Activated CD4-positive, CD25-positive, alpha-beta regulatory T cell treated with anti-CD3 and anti-CD28 coated beads, Interleukin-2, amount 50 U/mL, for 16 hours (primary cell): Measurements from ENCODE around the gene CENPP.

Experiments used
- DNase-seq: peaks from one replicate; pipeline ENCODE4 v3.0.0-alpha.2; 2020; ENCODE audit warnings: low read depth, low spot score

CENPP gene

GRCh38 chr9:92656537-92656925 is 330.8 kb downstream of the CENPP start:
- DNase-seq: no peak

DNA sequence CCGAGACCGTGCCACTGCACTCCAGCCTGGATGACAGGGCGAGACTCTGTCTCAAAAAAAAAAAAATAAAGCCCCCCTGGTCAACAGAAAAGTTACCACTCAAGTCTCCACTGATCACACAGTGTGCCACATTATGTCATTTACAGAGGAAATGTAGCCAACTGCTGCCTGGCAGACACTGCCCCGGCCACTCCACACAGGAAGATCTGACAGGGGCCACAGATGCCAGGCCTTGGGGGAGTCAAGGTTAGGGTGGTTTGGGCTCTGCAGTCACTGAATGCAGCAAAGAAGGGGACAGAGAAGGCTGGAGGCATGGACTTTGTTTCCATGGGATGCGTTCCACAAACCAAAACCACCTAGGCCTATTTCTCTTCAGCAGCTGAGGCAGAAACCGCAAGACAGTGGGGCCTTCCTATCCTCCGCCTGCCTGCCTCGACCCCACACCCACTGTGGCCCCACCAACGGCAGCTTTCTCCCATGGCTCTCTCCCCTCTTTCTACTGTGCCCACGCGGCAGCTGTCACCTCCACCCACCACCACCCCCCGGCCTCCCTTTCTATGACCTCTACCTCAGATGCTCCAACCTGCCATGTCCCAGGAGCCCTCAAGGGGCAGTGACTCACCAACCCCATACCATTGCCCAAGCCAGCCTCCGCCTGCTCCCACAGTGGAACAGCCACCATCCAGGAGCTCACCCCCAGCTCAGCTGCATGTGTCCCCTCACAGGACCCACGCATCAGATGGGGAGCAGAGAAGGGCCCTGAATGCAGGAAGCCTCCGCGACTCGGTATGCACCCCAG is 331.7 kb downstream of the CENPP start:
- no peak for DNase-seq

- no peak for DNase-seq
These were observed 332.4 kb downstream of the CENPP start for GRCh38 chr9:92658176-92658575.

GRCh38 chr9:92658611-92659010 is 332.9 kb downstream of the CENPP start:
- DNase-seq: no peak

- DNase-seq: no peak
These were observed 333.8 kb downstream of the CENPP start for GRCh38 chr9:92659601-92660000.

GRCh38 chr9:92660266-92660665 is 334.5 kb downstream of the CENPP start:
- DNase-seq: no peak

GRCh38 chr9:92661127-92661526 is 335.4 kb downstream of the CENPP start:
- no peak for DNase-seq

DNA sequence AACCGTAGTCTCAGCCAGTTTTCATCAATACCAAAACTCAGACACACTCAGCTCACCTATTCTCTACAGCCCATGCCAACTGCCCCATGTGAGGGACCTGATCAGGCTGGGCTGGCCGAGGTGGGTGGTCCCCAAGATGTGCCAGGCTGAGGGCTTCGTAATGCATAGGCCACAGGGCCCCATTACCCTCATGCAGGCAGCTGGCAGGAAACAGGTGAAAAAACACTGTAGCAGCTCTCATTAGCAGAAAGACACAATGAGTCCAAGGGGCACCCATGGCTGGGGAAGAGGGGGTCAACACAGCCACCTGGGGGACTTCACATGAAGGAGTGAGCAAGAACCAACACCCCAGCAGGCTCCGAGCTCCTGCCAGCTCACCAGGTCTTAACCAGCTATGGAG is 336.0 kb downstream of the CENPP start:
- no peak for DNase-seq

DNA sequence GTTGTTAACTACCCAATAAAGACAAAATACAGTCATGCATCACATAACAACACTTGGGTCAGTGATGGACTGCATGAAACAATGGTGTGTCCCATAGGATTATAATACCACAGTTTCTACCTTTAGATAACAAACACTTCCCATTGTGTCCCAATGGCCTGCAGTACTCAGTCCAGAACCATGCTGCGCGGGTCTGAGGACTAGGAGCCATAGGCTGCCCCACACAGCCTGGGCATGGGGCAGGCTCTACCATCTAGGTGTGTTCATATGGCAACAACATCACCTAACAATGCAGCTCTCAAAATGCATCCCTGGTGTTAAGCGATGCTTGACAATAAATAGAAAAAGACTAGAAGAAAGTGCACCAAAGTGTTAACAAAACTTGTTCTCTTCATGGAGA is 337.4 kb downstream of the CENPP start:
- DNase-seq: no peak

DNA sequence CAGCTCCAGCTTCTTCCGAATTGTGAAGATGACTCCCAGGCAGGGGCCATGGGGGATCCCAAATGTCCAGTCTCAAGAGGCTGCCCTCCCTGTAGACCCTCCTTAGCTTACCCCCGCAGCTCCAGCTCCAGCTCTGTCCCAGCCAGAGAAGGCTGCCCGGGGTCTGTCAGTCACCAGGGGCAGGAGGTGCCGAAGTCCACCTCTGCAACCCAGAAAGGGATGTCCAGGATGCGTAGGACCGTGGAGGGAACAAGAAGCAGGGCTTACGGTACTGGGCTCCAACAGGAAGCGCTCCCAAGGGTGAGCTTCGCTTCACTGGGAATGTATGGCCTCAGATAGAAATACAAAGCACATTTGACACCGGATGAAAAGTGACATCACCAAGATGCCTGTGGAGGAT is 338.2 kb downstream of the CENPP start:
- DNase-seq: no peak

GRCh38 chr9:92664394-92665152 is 338.8 kb downstream of the CENPP start:
- DNase-seq: no peak

- DNase-seq: no peak
These were observed 340.1 kb downstream of the CENPP start for GRCh38 chr9:92665836-92666235.

- no peak for DNase-seq
These were observed 340.5 kb downstream of the CENPP start for GRCh38 chr9:92666236-92666635.

DNA sequence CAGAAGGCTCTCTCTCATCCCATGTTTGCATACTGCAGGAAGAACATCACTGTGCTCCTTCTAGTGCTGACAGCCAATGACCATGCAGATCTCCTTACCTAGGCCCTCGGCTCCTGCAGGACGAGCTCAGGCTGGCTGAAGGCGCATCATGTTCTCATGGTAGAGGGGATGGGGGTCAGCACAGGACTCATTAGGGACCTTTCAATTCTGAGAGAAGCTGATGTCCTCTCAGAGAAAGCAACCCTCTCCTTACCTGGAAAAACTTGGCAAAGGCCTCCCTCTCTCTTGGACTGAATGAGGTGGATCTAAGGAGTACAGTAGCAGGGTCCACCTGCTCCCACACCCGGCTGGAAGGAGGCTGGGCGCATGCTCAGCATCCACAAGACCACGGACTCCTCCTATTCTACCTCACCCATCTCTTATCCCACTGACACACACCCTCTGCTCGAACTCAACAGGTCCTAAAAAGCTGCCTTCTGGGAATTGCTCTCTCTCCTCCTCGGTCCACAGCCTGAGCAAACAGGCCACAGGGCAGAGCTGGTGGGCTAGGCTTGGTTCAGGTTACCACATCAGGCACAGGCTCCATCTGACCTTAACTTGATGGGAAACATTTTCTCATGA is 341.3 kb downstream of the CENPP start:
- DNase-seq: no peak

- DNase-seq: no peak
These were observed 343.2 kb downstream of the CENPP start for GRCh38 chr9:92668746-92669526.

DNA sequence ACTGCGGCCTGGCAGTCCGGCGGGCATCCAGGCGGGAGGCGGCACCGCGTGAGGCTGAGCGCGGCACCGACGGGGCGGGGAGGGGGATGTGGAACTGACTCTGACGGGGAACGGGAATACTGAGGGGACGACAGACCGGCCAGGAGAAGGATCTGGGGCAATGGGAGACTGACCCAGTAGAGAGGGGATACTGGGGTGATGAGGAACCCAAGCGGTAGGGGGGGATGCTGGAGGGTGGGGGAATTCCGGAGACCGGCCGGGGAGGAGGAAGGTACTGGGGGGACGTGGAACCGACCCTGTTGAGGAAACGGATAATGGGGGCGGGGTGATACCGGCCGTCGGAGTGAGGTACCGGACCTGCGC is 343.8 kb downstream of the CENPP start:
- DNase-seq: no peak
